Adrenal gland (tissue), 5 donors: ENCODE results near the gene DCD.

Experiments
- CTCF ChIP-seq, 6 experiments: fragments of 450-650 bp in 4 of 6; fragments of 200-600 bp in 2 of 6; sonication (generic) in 1 of 6; IDR thresholded peaks; 1 replicate in 5 of 6; 2 replicates in 1 of 6; pipeline versions ENCODE4 v1.5.1 to v1.8.0; 2016 to 2021; ENCODE audit warnings: antibody characterized with exemption in 6 of 6, mild to moderate bottlenecking in 2 of 6, moderate library complexity in 1 of 6
- POLR2A ChIP-seq, 2 donors: fragments of 450-650 bp; IDR thresholded peaks; one replicate each; pipeline ENCODE4 v1.6.1; 2017; ENCODE audit warnings: antibody characterized with exemption in 2 of 2, mild to moderate bottlenecking in 2 of 2, moderate library complexity in 1 of 2
- donor health status: DM: no; HTN: no; CAD: no.

GRCh38 chr12:54631988-54632728 is 16.0 kb downstream of the DCD start:
- TF ChIP-seq POLR2A (IDR thresholded peaks at IDR 0.05) (no peak), CTCF (IDR thresholded peaks at IDR 0.05) (no peak)
